ENCODE results near the gene PGLYRP4. TPM values are rescaled to one million over a fixed set of nuclear protein-coding genes. Genes with fewer than 3 reads are reported as not detected.

Gene PGLYRP4
- total and polyA plus RNA-seq, 2 donors (not counting 1 experiment from before 2014, with no cell fraction given), result not detected

- WGBS (ENCODE audit: insufficient coverage), result 40% methylated on average over 5 of the region's 6 CpGs
- Histone ChIP-seq H3K9me3 (ENCODE audit: control extremely low read depth in 1 of 3, control insufficient read depth in 2 of 3, insufficient read depth in 1 of 3, low read length in 2 of 3) (no peaks in the 10 kb centered on the region), H3K27ac (ENCODE audit: low read length in 2 of 2) (no peak overlapping the region), H4K20me1 (ENCODE audit: control insufficient read depth, insufficient read depth, low read length, poor library complexity, severe bottlenecking) (no peaks in the 10 kb centered on the region), H3K27me3 (replicated peaks in 1 of 4; ENCODE audit: control extremely low read depth in 1 of 4, control insufficient read depth in 3 of 4, insufficient read depth in 4 of 4, low read length in 3 of 4) (peaks cover 0 to 48% (median 13%) of the 10 kb centered on the region in 4 experiments), H3K4me2 (replicated peaks; ENCODE audit: low read depth, low read length, poor library complexity, severe bottlenecking) (no peak overlapping the region), H3K9ac (ENCODE audit: low read length) (no peak overlapping the region), H3K36me3 (replicated peaks in 1 of 2; ENCODE audit: control extremely low read depth in 1 of 2, control insufficient read depth in 1 of 2, extremely low read depth in 1 of 2, insufficient read depth in 2 of 2, low read length in 1 of 2) (no peaks in the 10 kb centered on the region), H2AFZ (ENCODE audit: insufficient read depth, low read depth, low read length, poor library complexity, severe bottlenecking) (no peak overlapping the region), H3K79me2 (ENCODE audit: control insufficient read depth, insufficient read depth, low read length) (no peaks in the 10 kb centered on the region), H3K4me1 (ENCODE audit: control insufficient read depth in 2 of 2, insufficient read depth in 2 of 2, low read length in 2 of 2) (peaks cover 0 to 3% of the 10 kb centered on the region in 2 donors), H3K4me3 (ENCODE audit: control extremely low read depth in 1 of 5, extremely low read depth in 1 of 5, insufficient read depth in 1 of 5, low read depth in 2 of 5, low read length in 4 of 5) (no peak overlapping the region)
- ATAC-seq (ENCODE audit: low read depth), result no peak
- intact Hi-C loops (cut with micrococcal nuclease), result no loop called here
- Mint-ChIP-seq H3K9me3 (ENCODE audit: insufficient read depth) (no peaks in the 10 kb centered on the region), H3K27me3 (peaks cover 61% of the 10 kb centered on the region), H3K4me3 (no peak overlapping the region), H3K4me1 (peaks cover 4% of the 10 kb centered on the region), H3K27ac (no peak overlapping the region)
- DNase-seq, result no peak
- no peak for TF ChIP-seq CTCF (IDR thresholded peaks at IDR 0.05)
- ChIA-PET CTCF (no interaction called here), POLR2A (no interaction called here)
Observed at GRCh38 chr1:153339802-153340201, 8.8 kb downstream of the PGLYRP4 start.

- Histone ChIP-seq H3K4me2 (replicated peaks; ENCODE audit: low read depth, low read length, poor library complexity, severe bottlenecking) (no peak overlapping the region), H2AFZ (ENCODE audit: insufficient read depth, low read depth, low read length, poor library complexity, severe bottlenecking) (no peak overlapping the region), H3K79me2 (ENCODE audit: control insufficient read depth, insufficient read depth, low read length) (no peaks in the 10 kb centered on the region), H3K27ac (ENCODE audit: low read length in 2 of 2) (no peak overlapping the region), H3K4me3 (ENCODE audit: control extremely low read depth in 1 of 5, extremely low read depth in 1 of 5, insufficient read depth in 1 of 5, low read depth in 2 of 5, low read length in 4 of 5) (no peak overlapping the region), H3K9me3 (ENCODE audit: control extremely low read depth in 1 of 3, control insufficient read depth in 2 of 3, insufficient read depth in 1 of 3, low read length in 2 of 3) (no peaks in the 10 kb centered on the region), H3K9ac (ENCODE audit: low read length) (no peak overlapping the region), H3K27me3 (replicated peaks in 1 of 4; ENCODE audit: control extremely low read depth in 1 of 4, control insufficient read depth in 3 of 4, insufficient read depth in 4 of 4, low read length in 3 of 4) (peaks cover 0 to 42% (median 13%) of the 10 kb centered on the region in 4 experiments), H3K36me3 (replicated peaks in 1 of 2; ENCODE audit: control extremely low read depth in 1 of 2, control insufficient read depth in 1 of 2, extremely low read depth in 1 of 2, insufficient read depth in 2 of 2, low read length in 1 of 2) (no peaks in the 10 kb centered on the region), H4K20me1 (ENCODE audit: control insufficient read depth, insufficient read depth, low read length, poor library complexity, severe bottlenecking) (no peaks in the 10 kb centered on the region), H3K4me1 (ENCODE audit: control insufficient read depth in 2 of 2, insufficient read depth in 2 of 2, low read length in 2 of 2) (peaks cover 0 to 3% of the 10 kb centered on the region in 2 donors)
- H3K4me3 Mint-ChIP-seq, result no peak overlapping the region
- DNase-seq, result no peak
- intact Hi-C loops (cut with micrococcal nuclease), result no loop called here
- no peak overlapping the region for H3K27ac Mint-ChIP-seq
- H3K27me3 Mint-ChIP-seq, result peaks cover 57% of the 10 kb centered on the region
- no peak for ATAC-seq (ENCODE audit: low read depth)
- POLR2A ChIA-PET, result no interaction called here
- CTCF ChIA-PET, result no interaction called here
- 88% methylated on average over 8 of the region's 8 CpGs for WGBS (ENCODE audit: insufficient coverage)
- TF ChIP-seq EZH2 (IDR thresholded peaks at IDR 0.05; ENCODE audit: borderline replicate concordance, insufficient read depth, low read depth, low read length, poor library complexity, severe bottlenecking), result no peak
- TF ChIP-seq CTCF (IDR thresholded peaks at IDR 0.05), result no peak
- no peaks in the 10 kb centered on the region for H3K4me1 Mint-ChIP-seq
- no peaks in the 10 kb centered on the region for H3K9me3 Mint-ChIP-seq (ENCODE audit: insufficient read depth)
Observed at GRCh38 chr1:153337980-153338853, 10.4 kb downstream of the PGLYRP4 start.

All from B cell (primary cell).